Loucy (cell line): ENCODE results near the gene CDK9.

Source experiments
- H2AFZ ChIP-seq: fragments of 200-600 bp; sonication (generic); 2 replicates; pipeline ENCODE4 v1.6.0; 2016; ENCODE audit warnings: antibody characterized with exemption, mild to moderate bottlenecking, low read length, moderate library complexity
- H3F3A ChIP-seq: fragments of 200-600 bp; 2 replicates; pipeline ENCODE4 v1.6.0; 2016; ENCODE audit warnings: antibody characterized with exemption, low read depth, mild to moderate bottlenecking
- H3K27me3 ChIP-seq: fragments of 200-600 bp; sonication (generic); 2 replicates; pipeline ENCODE4 v1.6.1; 2014; ENCODE audit warnings: low read length, mild to moderate bottlenecking; ENCODE audit not compliant: insufficient read depth, poor library complexity, severe bottlenecking
- H3K36me3 ChIP-seq: fragments of 200-600 bp; sonication (generic); 2 replicates; pipeline ENCODE4 v1.6.1; 2016; ENCODE audit warnings: low read length; ENCODE audit not compliant: insufficient read depth
- H3K4me1 ChIP-seq: fragments of 200-600 bp; sonication (generic); 2 replicates; pipeline ENCODE4 v1.5.1; 2014; ENCODE audit warnings: low read length, mild to moderate bottlenecking; ENCODE audit not compliant: insufficient read depth, poor library complexity, severe bottlenecking
- H3K4me2 ChIP-seq: fragments of 200-600 bp; sonication (generic); 2 replicates; pipeline ENCODE4 v1.6.0; 2014; ENCODE audit warnings: antibody characterized with exemption, low read length, low read depth, mild to moderate bottlenecking; ENCODE audit not compliant: poor library complexity, severe bottlenecking
- H3K4me3 ChIP-seq: fragments of 200-600 bp; sonication (generic); 2 replicates; pipeline ENCODE4 v1.5.1; 2014; ENCODE audit warnings: low read length, mild to moderate bottlenecking, mixed read lengths; ENCODE audit not compliant: poor library complexity, severe bottlenecking
- H3K79me2 ChIP-seq: fragments of 200-600 bp; sonication (generic); 2 replicates; pipeline ENCODE4 v1.6.1; 2014; ENCODE audit warnings: low read length; ENCODE audit not compliant: insufficient read depth
- H3K9ac ChIP-seq: fragments of 200-600 bp; sonication (generic); 2 replicates; pipeline ENCODE4 v1.6.0; 2014; ENCODE audit warnings: mild to moderate bottlenecking, low read depth, low read length, moderate library complexity; ENCODE audit not compliant: poor library complexity, severe bottlenecking
- H3K9me2 ChIP-seq: fragments of 200-600 bp; sonication (generic); replicated peaks from 2 replicates; pipeline ENCODE4 v1.6.1; 2016; ENCODE audit warnings: low read depth, low read length, mixed read lengths
- H3K9me3 ChIP-seq: fragments of 200-600 bp; sonication (generic); 2 replicates; pipeline ENCODE4 v1.6.1; 2014; ENCODE audit warnings: mild to moderate bottlenecking, antibody characterized with exemption, low read length, low read depth; ENCODE audit not compliant: insufficient read depth
- H4K20me1 ChIP-seq: fragments of 200-600 bp; sonication (generic); 2 replicates; pipeline ENCODE4 v1.6.0; 2014; ENCODE audit warnings: antibody characterized with exemption, low read length, mild to moderate bottlenecking; ENCODE audit not compliant: insufficient read depth, poor library complexity, severe bottlenecking
- EZH2phosphoT487 ChIP-seq: fragments of 200-600 bp; IDR thresholded peaks from 2 replicates; pipeline ENCODE4 v1.6.1; 2018; ENCODE audit warnings: antibody characterized with exemption, mild to moderate bottlenecking, moderate library complexity, borderline replicate concordance
- TF ChIP-seq, protein P1 (sequence below): fragments of 200-600 bp; sonication (generic); conservative IDR thresholded peaks from 2 replicates; pipeline ENCODE4 v1.5.1; 2014; ENCODE audit warnings: mild to moderate bottlenecking, antibody characterized with exemption, low read length

CDK9 gene

DNA sequence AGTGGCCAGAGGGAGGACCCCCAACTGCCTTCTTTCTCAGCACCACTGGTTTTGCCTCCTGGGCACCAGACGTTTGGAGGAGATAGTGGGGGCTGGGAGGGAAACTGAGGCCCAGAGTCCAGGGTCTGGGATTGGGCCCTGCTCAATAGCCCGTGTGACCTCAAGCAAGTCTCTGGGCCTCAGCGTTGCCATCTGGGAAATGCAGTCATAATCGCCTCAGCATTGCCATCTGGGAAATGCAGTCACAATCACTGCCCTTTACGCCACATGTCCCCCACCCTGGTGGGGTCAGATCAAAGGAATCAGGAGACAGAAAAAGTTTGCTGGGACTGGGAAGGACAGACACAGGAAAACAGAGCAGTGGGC lies 8.9 kb upstream of the CDK9 start:
- H3K9ac ChIP-seq = peak overlapping the region; percentile 92
- H3K9me2 ChIP-seq = no peaks in the 10 kb centered on the region
- peaks cover 22% of the 10 kb centered on the region; the same call in 1 of the 2 replicates for H3K36me3 ChIP-seq
- peak overlapping the region; percentile 85 for H3K4me3 ChIP-seq
- H4K20me1 ChIP-seq = peaks cover 24% of the 10 kb centered on the region
- no peaks in the 10 kb centered on the region for H3K27me3 ChIP-seq
- peaks cover 95% of the 10 kb centered on the region for H3K79me2 ChIP-seq
- peaks cover 52% of the 10 kb centered on the region for H3K4me1 ChIP-seq
- H3F3A ChIP-seq = peaks cover 6% of the 10 kb centered on the region; the same call in 1 of the 2 replicates
- H2AFZ ChIP-seq = no peak overlapping the region
- TF ChIP-seq, protein P1, sequence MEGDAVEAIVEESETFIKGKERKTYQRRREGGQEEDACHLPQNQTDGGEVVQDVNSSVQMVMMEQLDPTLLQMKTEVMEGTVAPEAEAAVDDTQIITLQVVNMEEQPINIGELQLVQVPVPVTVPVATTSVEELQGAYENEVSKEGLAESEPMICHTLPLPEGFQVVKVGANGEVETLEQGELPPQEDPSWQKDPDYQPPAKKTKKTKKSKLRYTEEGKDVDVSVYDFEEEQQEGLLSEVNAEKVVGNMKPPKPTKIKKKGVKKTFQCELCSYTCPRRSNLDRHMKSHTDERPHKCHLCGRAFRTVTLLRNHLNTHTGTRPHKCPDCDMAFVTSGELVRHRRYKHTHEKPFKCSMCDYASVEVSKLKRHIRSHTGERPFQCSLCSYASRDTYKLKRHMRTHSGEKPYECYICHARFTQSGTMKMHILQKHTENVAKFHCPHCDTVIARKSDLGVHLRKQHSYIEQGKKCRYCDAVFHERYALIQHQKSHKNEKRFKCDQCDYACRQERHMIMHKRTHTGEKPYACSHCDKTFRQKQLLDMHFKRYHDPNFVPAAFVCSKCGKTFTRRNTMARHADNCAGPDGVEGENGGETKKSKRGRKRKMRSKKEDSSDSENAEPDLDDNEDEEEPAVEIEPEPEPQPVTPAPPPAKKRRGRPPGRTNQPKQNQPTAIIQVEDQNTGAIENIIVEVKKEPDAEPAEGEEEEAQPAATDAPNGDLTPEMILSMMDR = no peak
- TF ChIP-seq EZH2phosphoT487 = no peak
- peak overlapping the region; percentile 71 for H3K4me2 ChIP-seq
- H3K9me3 ChIP-seq = no peaks in the 10 kb centered on the region

DNA sequence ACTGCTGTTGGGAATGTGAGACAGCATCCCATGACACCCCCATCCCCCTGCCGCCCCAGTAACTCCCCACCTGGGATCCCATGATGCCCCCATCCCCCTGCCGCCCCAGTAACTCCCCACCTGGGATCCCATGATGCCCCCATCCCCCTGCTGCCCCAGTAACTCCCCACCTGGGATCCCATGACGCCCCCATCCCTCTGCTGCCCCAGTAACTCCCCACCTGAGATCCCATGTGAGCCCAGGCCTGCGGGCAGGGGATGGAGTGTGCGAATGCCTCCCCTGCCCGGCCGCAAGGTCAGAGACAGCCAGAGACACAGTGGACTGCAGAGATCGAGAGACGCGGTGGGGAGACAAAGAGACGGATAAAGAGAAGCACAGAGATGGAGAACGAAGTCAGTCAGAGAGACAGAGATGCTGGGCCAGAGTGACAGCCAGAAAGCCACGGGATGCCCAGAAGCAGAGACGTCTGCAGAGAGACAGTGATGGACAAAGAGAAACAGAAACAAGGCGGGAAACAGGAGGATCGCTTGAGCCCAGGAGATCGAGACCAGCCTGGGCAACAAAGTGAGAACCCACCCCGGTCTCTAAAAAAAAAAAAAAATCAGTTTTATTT lies 8.4 kb upstream of the CDK9 start:
- peaks cover 7% of the 10 kb centered on the region for H3F3A ChIP-seq
- TF ChIP-seq, protein P1 = no peak
- TF ChIP-seq EZH2phosphoT487 = no peak
- no peaks in the 10 kb centered on the region for H3K9me2 ChIP-seq
- no peak overlapping the region for H2AFZ ChIP-seq
- no peaks in the 10 kb centered on the region for H3K9me3 ChIP-seq
- H3K4me2 ChIP-seq = peak overlapping the region; percentile 71
- H3K27me3 ChIP-seq = no peaks in the 10 kb centered on the region
- H3K9ac ChIP-seq = peak overlapping the region; percentile 92
- H3K4me1 ChIP-seq = peaks cover 54% of the 10 kb centered on the region
- H3K36me3 ChIP-seq = peaks cover 19% of the 10 kb centered on the region; the same call in 1 of the 2 replicates
- peak overlapping the region; percentile 85 for H3K4me3 ChIP-seq
- H3K79me2 ChIP-seq = peaks cover 94% of the 10 kb centered on the region
- H4K20me1 ChIP-seq = peaks cover 21% of the 10 kb centered on the region

DNA sequence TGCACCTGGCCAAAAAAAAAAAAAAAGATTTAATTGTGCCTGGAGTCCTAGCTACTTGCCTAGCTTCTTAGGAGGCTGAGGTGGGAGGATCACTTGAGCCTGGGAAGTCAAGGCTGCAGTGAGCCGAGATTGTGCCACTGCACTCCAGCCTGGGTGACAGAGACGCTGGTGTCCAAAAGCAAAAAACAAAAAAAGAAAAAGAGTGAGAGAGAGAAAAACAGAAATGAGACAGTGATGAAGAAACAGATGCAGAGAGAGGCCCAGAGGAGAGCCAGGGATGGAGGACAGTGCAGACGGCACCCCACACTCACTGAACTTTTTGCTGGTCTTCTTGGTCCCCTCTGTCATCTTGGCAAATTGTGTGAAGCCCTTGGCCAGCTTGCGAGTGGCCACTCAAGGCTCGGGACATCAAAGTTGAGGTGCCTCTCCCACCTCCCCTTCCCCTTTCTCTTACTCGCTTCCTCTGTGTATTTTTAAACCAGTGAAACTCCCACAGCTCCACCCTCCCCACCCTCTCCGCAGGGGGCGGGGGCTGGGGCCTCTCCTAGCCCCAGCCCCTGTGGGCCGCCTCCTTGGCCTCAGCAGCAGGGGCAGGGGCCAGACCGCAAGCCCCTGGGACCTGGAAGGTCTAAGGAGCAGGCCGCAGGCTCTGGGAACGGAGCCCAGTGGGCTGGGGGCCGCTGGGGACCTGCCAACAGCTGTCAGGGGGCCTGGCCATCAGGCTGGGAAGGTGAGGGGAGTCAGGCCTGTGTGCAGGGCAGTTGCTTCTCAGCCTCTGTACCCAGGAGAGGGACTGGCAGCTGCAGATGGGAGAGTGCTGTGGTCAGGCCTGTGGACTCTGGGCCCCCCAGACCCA lies 7.3 kb upstream of the CDK9 start, which contains the start of gene SH2D3C:
Gene SH2D3C (minus strand): TSS at position 387 of the 856 bp plus-strand sequence. CDS start 39 bp downstream, at position 348.
- H3K9me3 ChIP-seq = no peaks in the 10 kb centered on the region
- no peaks in the 10 kb centered on the region for H3K27me3 ChIP-seq
- peak within 1 kb of the TSS; percentile 85 for H3K4me3 ChIP-seq
- TF ChIP-seq, protein P1 = no peak
- TF ChIP-seq EZH2phosphoT487 = no peak
- H3F3A ChIP-seq = peaks cover 15% of the 10 kb centered on the region
- H3K4me1 ChIP-seq = peaks cover 56% of the 10 kb centered on the region
- peak within 1 kb of the TSS; percentile 71 for H3K4me2 ChIP-seq
- H2AFZ ChIP-seq = no peak within 1 kb of the TSS
- peaks cover 14% of the 10 kb centered on the region for H4K20me1 ChIP-seq
- H3K36me3 ChIP-seq = peaks cover 10% of the 10 kb centered on the region; the same call in 1 of the 2 replicates
- no peaks in the 10 kb centered on the region for H3K9me2 ChIP-seq
- peaks cover 84% of the 10 kb centered on the region for H3K79me2 ChIP-seq
- H3K9ac ChIP-seq = peak within 1 kb of the TSS; percentile 92
